ENCODE data around the gene SYNJ2. TPM values are rescaled to one million over a fixed set of nuclear protein-coding genes. Genes with fewer than 3 reads are reported as not detected.

Gene SYNJ2
- total and polyA plus RNA-seq, 2 experiments from 2014 or later = 2.8 to 5.6 TPM

DNA sequence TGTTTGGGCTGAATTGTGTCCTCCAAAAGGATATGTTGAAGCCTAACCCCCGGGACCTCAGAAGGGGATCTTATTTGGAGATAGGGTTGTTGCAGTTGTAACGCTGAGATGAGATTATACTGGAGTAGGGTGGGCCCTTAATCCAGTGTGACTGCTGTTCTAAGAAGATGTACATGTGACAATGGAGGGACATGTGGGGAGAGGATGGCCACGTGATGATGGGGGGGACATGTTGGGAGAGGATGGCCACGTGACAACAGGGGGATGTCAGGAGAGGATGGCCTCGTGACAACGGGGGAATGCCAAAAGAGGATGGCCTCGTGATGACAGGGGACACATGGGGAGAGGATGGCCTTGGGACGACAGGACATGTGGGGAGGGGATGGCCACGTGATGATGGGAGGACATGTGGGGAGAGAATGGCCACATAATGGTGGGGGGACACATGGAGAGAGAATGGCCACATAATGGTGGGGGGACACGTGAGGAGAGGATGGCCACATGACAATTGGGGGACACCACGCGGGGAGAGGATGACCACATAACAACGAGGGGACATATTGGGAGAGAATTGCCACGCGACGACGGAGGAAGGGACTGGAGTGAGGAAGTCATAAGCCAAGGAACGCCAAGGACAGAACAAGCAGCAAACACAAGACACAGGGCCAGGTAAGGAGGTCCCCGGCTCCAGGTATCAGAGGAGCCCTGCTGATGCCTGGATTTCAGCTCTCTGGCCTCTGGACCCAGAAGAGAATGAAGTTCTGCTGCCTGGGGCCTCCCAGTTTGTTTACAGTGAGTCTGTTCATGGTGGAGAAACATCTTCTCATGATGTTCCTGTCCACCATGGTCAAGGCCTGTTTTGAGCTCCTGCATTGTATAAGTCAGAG, 29.2 kb downstream of the SYNJ2 start:
- Histone ChIP-seq H4K20me1 (replicated peaks; ENCODE audit: insufficient read depth) (no peaks in the 10 kb centered on the region), H3K4me2 (no peak overlapping the region), H3K36me3 (ENCODE audit: insufficient read depth) (no peaks in the 10 kb centered on the region), H3K27ac (ENCODE audit: low read depth) (no peak overlapping the region), H3K9me2 (ENCODE audit: insufficient read depth) (peaks cover 4% of the 10 kb centered on the region; the same call in 1 of the 2 replicates), H3K4me3 (no peak overlapping the region), H3K27me3 (ENCODE audit: insufficient read depth) (no peaks in the 10 kb centered on the region), H3K4me1 (ENCODE audit: insufficient read depth) (no peaks in the 10 kb centered on the region), H3F3A (replicated peaks; ENCODE audit: low read depth) (no peaks in the 10 kb centered on the region), H2AFZ (no peak overlapping the region), H3K79me2 (replicated peaks; ENCODE audit: insufficient read depth) (peaks cover 7% of the 10 kb centered on the region)
- Mint-ChIP-seq H3K4me1 (peaks cover 20% of the 10 kb centered on the region), H3K27me3 (ENCODE audit: insufficient read depth, low read depth, poor library complexity) (peaks cover 3% of the 10 kb centered on the region), H3K36me3 (ENCODE audit: low read depth) (peaks cover 26% of the 10 kb centered on the region), H3K27ac (no peak overlapping the region), H3K4me3 (no peak overlapping the region), H3K9me3 (peaks cover 2% of the 10 kb centered on the region; the same call in 1 of the 3 replicates)
- DNase-seq (ENCODE audit: low spot score) = no peak
- no peak for ATAC-seq
- TF ChIP-seq STAT1 (IDR thresholded peaks at IDR 0.05; ENCODE audit: unreplicated experiment) (no peak), ZNF114 (CRISPR knock-in tag; IDR thresholded peaks at IDR 0.05) (no peak), JUNB (IDR thresholded peaks at IDR 0.05; ENCODE audit: unreplicated experiment) (no peak), CREB1 (CRISPR knock-in tag; IDR thresholded peaks at IDR 0.05; ENCODE audit: low read depth) (no peak), POLR2AphosphoS5 (IDR thresholded peaks at IDR 0.05; ENCODE audit: low read depth) (no peak), EZH2 (IDR thresholded peaks at IDR 0.05; ENCODE audit: low read depth, unreplicated experiment) (no peak), ZNF331 (CRISPR knock-in tag; IDR thresholded peaks at IDR 0.05; ENCODE audit: low read depth) (no peak), EZH2phosphoT487 (IDR thresholded peaks at IDR 0.05; ENCODE audit: unreplicated experiment) (no peak), NANOG (IDR thresholded peaks at IDR 0.05; ENCODE audit: borderline replicate concordance) (no peak)
- TF ChIP-seq, protein P1, sequence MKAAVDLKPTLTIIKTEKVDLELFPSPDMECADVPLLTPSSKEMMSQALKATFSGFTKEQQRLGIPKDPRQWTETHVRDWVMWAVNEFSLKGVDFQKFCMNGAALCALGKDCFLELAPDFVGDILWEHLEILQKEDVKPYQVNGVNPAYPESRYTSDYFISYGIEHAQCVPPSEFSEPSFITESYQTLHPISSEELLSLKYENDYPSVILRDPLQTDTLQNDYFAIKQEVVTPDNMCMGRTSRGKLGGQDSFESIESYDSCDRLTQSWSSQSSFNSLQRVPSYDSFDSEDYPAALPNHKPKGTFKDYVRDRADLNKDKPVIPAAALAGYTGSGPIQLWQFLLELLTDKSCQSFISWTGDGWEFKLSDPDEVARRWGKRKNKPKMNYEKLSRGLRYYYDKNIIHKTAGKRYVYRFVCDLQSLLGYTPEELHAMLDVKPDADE (IDR thresholded peaks at IDR 0.05) = no peak
- TF ChIP-seq, protein P2, sequence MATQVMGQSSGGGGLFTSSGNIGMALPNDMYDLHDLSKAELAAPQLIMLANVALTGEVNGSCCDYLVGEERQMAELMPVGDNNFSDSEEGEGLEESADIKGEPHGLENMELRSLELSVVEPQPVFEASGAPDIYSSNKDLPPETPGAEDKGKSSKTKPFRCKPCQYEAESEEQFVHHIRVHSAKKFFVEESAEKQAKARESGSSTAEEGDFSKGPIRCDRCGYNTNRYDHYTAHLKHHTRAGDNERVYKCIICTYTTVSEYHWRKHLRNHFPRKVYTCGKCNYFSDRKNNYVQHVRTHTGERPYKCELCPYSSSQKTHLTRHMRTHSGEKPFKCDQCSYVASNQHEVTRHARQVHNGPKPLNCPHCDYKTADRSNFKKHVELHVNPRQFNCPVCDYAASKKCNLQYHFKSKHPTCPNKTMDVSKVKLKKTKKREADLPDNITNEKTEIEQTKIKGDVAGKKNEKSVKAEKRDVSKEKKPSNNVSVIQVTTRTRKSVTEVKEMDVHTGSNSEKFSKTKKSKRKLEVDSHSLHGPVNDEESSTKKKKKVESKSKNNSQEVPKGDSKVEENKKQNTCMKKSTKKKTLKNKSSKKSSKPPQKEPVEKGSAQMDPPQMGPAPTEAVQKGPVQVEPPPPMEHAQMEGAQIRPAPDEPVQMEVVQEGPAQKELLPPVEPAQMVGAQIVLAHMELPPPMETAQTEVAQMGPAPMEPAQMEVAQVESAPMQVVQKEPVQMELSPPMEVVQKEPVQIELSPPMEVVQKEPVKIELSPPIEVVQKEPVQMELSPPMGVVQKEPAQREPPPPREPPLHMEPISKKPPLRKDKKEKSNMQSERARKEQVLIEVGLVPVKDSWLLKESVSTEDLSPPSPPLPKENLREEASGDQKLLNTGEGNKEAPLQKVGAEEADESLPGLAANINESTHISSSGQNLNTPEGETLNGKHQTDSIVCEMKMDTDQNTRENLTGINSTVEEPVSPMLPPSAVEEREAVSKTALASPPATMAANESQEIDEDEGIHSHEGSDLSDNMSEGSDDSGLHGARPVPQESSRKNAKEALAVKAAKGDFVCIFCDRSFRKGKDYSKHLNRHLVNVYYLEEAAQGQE (IDR thresholded peaks at IDR 0.05; ENCODE audit: unreplicated experiment) = no peak
- TF ChIP-seq, protein P3, sequence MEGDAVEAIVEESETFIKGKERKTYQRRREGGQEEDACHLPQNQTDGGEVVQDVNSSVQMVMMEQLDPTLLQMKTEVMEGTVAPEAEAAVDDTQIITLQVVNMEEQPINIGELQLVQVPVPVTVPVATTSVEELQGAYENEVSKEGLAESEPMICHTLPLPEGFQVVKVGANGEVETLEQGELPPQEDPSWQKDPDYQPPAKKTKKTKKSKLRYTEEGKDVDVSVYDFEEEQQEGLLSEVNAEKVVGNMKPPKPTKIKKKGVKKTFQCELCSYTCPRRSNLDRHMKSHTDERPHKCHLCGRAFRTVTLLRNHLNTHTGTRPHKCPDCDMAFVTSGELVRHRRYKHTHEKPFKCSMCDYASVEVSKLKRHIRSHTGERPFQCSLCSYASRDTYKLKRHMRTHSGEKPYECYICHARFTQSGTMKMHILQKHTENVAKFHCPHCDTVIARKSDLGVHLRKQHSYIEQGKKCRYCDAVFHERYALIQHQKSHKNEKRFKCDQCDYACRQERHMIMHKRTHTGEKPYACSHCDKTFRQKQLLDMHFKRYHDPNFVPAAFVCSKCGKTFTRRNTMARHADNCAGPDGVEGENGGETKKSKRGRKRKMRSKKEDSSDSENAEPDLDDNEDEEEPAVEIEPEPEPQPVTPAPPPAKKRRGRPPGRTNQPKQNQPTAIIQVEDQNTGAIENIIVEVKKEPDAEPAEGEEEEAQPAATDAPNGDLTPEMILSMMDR (conservative IDR thresholded peaks at IDR 0.05; ENCODE audit: low read depth in 2 of 2) = no peak
- TF ChIP-seq, protein P4, sequence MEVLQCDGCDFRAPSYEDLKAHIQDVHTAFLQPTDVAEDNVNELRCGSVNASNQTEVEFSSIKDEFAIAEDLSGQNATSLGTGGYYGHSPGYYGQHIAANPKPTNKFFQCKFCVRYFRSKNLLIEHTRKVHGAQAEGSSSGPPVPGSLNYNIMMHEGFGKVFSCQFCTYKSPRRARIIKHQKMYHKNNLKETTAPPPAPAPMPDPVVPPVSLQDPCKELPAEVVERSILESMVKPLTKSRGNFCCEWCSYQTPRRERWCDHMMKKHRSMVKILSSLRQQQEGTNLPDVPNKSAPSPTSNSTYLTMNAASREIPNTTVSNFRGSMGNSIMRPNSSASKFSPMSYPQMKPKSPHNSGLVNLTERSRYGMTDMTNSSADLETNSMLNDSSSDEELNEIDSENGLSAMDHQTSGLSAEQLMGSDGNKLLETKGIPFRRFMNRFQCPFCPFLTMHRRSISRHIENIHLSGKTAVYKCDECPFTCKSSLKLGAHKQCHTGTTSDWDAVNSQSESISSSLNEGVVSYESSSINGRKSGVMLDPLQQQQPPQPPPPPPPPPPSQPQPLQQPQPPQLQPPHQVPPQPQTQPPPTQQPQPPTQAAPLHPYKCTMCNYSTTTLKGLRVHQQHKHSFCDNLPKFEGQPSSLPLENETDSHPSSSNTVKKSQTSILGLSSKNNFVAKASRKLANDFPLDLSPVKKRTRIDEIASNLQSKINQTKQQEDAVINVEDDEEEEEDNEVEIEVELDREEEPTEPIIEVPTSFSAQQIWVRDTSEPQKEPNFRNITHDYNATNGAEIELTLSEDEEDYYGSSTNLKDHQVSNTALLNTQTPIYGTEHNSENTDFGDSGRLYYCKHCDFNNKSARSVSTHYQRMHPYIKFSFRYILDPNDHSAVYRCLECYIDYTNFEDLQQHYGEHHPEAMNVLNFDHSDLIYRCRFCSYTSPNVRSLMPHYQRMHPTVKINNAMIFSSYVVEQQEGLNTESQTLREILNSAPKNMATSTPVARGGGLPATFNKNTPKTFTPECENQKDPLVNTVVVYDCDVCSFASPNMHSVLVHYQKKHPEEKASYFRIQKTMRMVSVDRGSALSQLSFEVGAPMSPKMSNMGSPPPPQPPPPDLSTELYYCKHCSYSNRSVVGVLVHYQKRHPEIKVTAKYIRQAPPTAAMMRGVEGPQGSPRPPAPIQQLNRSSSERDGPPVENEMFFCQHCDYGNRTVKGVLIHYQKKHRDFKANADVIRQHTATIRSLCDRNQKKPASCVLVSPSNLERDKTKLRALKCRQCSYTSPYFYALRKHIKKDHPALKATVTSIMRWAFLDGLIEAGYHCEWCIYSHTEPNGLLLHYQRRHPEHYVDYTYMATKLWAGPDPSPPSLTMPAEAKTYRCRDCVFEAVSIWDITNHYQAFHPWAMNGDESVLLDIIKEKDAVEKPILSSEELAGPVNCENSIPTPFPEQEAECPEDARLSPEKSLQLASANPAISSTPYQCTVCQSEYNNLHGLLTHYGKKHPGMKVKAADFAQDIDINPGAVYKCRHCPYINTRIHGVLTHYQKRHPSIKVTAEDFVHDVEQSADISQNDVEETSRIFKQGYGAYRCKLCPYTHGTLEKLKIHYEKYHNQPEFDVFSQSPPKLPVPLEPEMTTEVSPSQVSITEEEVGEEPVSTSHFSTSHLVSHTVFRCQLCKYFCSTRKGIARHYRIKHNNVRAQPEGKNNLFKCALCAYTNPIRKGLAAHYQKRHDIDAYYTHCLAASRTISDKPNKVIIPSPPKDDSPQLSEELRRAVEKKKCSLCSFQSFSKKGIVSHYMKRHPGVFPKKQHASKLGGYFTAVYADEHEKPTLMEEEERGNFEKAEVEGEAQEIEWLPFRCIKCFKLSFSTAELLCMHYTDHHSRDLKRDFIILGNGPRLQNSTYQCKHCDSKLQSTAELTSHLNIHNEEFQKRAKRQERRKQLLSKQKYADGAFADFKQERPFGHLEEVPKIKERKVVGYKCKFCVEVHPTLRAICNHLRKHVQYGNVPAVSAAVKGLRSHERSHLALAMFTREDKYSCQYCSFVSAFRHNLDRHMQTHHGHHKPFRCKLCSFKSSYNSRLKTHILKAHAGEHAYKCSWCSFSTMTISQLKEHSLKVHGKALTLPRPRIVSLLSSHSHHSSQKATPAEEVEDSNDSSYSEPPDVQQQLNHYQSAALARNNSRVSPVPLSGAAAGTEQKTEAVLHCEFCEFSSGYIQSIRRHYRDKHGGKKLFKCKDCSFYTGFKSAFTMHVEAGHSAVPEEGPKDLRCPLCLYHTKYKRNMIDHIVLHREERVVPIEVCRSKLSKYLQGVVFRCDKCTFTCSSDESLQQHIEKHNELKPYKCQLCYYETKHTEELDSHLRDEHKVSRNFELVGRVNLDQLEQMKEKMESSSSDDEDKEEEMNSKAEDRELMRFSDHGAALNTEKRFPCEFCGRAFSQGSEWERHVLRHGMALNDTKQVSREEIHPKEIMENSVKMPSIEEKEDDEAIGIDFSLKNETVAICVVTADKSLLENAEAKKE (CRISPR knock-in tag; IDR thresholded peaks at IDR 0.05) = no peak

Measured in GM23338 (cell line).